Heart right ventricle (tissue), 16 donors: ENCODE data around the gene PACSIN2. TPM values are rescaled to one million over a fixed set of nuclear protein-coding genes. Genes with fewer than 3 reads are reported as not detected.
A peak's percentile ranks its signal among the peaks of the same experiment; 100 is the strongest.
"Not testable (repeated sequence)": the region's sequence is repeated elsewhere in the genome, so short reads cannot be mapped to it uniquely, and the experiment has no call there.

Experiments
- ATAC-seq, 8 donors: fragments of 200-7000 bp; cut with Tn5 transposase; one replicate each; pipeline ENCODE4 v1.9.1; 2020; ENCODE audit warnings: mild to moderate bottlenecking in 8 of 8, moderate library complexity in 8 of 8, moderate number of reproducible peaks in 1 of 8
- DNase-seq, 2 donors: peaks; one replicate each; pipeline ENCODE4 v3.0.0-alpha.2; 2020
- H3K27ac ChIP-seq, 10 donors: fragments of 200-600 bp; sonication (generic) in 2 of 10; one replicate each; pipeline versions ENCODE4 v1.5.0 to v1.8.0; 2020 to 2022; ENCODE audit warnings: mild to moderate bottlenecking in 3 of 10
- H3K27me3 ChIP-seq, 7 donors: fragments of 200-600 bp; one replicate each; pipeline ENCODE4 v1.8.0; 2021 to 2022; ENCODE audit warnings: mild to moderate bottlenecking in 2 of 7
- H3K36me3 ChIP-seq, 9 donors: fragments of 200-600 bp; sonication (generic) in 1 of 9; one replicate each; pipeline versions ENCODE4 v1.5.0 to v1.8.0; 2020 to 2022; ENCODE audit warnings: mild to moderate bottlenecking in 2 of 9
- H3K4me1 ChIP-seq, 9 donors: fragments of 200-600 bp; sonication (generic) in 1 of 9; one replicate each; pipeline versions ENCODE4 v1.5.0 to v1.8.0; 2020 to 2022; ENCODE audit warnings: mild to moderate bottlenecking in 4 of 9
- H3K4me3 ChIP-seq, 10 donors: fragments of 200-600 bp; sonication (generic) in 2 of 10; one replicate each; pipeline versions ENCODE4 v1.5.0 to v1.8.0; 2020 to 2022; ENCODE audit warnings: mild to moderate bottlenecking in 7 of 10, moderate library complexity in 2 of 10
- H3K9me3 ChIP-seq, 11 donors: fragments of 200-600 bp in 10 of 11; sonication (generic) in 2 of 11; one replicate each; pipeline versions ENCODE4 v1.5.0 to v1.8.0; 2013 to 2022; ENCODE audit warnings: mild to moderate bottlenecking in 2 of 11, control low read depth in 1 of 11, moderate library complexity in 1 of 11
- WGBS, 2 donors: extraction: QIAGEN DNeasy Blood & Tissue Kit; methylation state at CpG; one replicate each; pipeline ENCODE4 v1.1.7; 2013; ENCODE audit warnings: inconsistent platforms in 1 of 2; 5-methylcytosine and 5-hydroxymethylcytosine counted together
- intact Hi-C, 10 donors: fragments of 100-400 bp; cut with DNase I; formaldehyde crosslinking; loops; one replicate each; pipeline versions ENCODE4 v1.11.1 to v1.14.2; 2022
- polyA plus RNA-seq, 2 donors: library from polyadenylated mRNA; stranded (reverse); fragments of 200-250 nt; gene quantifications; one replicate each; pipeline ENCODE4 v1.2.3, GENCODE V29; 2013
- total RNA-seq, 10 donors: library from RNA; stranded (reverse); fragmentation: NEBNext Ultra II Directional in 3 of 10; extraction: Animal tissue kit (Norgen Biotek cat#: 25700) in 3 of 10; gene quantifications; one replicate each; pipeline versions ENCODE4 v1.2.1 to v1.2.4, GENCODE V29; 2021 to 2023
- TF ChIP-seq, protein P1 (sequence below), 9 donors: fragments of 200-600 bp; sonication (generic) in 2 of 9; IDR thresholded peaks; one replicate each; pipeline versions ENCODE4 v1.5.0 to v1.8.0; 2021 to 2022; ENCODE audit warnings: antibody characterized with exemption in 9 of 9, mild to moderate bottlenecking in 5 of 9, moderate library complexity in 1 of 9
- donor health status: Arrhythmogenic right ventricular cardiomyopathy.
- donor health status: ischemic (EF 13 %, LVEDD 7.1; RV severe dilation, severe dysfunction).
- donor health status: healthy with polysubstance abuse.
- donor health status: DM: no; HTN: yes; CAD: no.
- donor health status: DM: no; HTN: no; CAD: no.
- donor health status: ischemic (EF 25% LVEDD 6.9; RV normal size, moderate dysfunction).
- donor health status: ischemic (EF 25% LVEDD 5.7; RV mildly dilated, moderate dysfunction).
- donor health status: healthy.
- donor health status: DM: yes; HTN: yes; CAD: no.
- donor health status: Ischemic cardiomyopathy.
- donor health status: ischemic (EF 35%, LVEDD 5.7; RV mildly dilated, moderate dysfunction).
- donor health status: nonischemic (EF 11% LVEDD 7.7; RV severe dilation, severe dysfunction).
- donor health status: DM: yes; HTN: yes; CAD: no.
- donor health status: PGD.
- donor health status: ischemic (EF 29% LVEDD 5.4; RV normal size, mild dysfunction).
- donor health status: nonischemic (EF 23%, LVEDD 6.1; RV moderate dilation, normal function).

PACSIN2 gene
- total and polyA plus RNA-seq, 12 donors: 24.3 to 69.7 (median 57.0) TPM

DNA sequence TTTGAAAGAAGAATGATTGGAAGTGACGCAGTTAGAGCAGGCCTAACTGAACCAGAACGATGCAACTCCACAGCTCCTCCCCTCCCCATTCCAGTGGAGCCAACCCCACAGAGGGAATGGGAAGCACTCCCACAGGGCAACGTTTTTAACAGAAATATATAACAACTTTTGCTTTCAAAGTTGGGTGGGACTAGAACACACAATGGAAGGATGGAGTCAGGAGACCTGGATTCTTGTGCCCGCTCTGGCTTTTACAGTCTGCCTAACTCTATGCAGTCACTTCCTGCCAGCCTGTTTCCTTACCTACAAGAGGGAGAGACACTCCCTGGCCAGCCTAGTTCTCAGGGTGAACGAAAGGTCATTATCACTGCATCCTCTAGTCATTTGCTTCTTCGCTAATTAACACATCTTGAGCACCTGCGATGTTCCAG lies 75.5 kb downstream of the PACSIN2 start:
- peaks cover 0 to 4% (median 0%) of the 10 kb centered on the region in 9 donors for H3K36me3 ChIP-seq
- TF ChIP-seq, protein P1, sequence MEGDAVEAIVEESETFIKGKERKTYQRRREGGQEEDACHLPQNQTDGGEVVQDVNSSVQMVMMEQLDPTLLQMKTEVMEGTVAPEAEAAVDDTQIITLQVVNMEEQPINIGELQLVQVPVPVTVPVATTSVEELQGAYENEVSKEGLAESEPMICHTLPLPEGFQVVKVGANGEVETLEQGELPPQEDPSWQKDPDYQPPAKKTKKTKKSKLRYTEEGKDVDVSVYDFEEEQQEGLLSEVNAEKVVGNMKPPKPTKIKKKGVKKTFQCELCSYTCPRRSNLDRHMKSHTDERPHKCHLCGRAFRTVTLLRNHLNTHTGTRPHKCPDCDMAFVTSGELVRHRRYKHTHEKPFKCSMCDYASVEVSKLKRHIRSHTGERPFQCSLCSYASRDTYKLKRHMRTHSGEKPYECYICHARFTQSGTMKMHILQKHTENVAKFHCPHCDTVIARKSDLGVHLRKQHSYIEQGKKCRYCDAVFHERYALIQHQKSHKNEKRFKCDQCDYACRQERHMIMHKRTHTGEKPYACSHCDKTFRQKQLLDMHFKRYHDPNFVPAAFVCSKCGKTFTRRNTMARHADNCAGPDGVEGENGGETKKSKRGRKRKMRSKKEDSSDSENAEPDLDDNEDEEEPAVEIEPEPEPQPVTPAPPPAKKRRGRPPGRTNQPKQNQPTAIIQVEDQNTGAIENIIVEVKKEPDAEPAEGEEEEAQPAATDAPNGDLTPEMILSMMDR (IDR thresholded peaks at IDR 0.05): no peak
- intact Hi-C loops: no loop called here
- no peak for DNase-seq
- peak overlapping the region; percentile 58 to 85 (median 70) for H3K27ac ChIP-seq
- WGBS, 2 donors: 40% methylated on average over 7 of the region's 7 CpGs
- peak overlapping the region in 1 of 10 donors; percentile 2 for H3K4me3 ChIP-seq
- peak in 7 of 8 donors; percentile 44 to 67 (median 49) for ATAC-seq
- H3K4me1 ChIP-seq: peaks cover 40 to 100% (median 92%) of the 10 kb centered on the region in 9 donors
- no peaks in the 10 kb centered on the region for H3K9me3 ChIP-seq
- no peaks in the 10 kb centered on the region for H3K27me3 ChIP-seq

DNA sequence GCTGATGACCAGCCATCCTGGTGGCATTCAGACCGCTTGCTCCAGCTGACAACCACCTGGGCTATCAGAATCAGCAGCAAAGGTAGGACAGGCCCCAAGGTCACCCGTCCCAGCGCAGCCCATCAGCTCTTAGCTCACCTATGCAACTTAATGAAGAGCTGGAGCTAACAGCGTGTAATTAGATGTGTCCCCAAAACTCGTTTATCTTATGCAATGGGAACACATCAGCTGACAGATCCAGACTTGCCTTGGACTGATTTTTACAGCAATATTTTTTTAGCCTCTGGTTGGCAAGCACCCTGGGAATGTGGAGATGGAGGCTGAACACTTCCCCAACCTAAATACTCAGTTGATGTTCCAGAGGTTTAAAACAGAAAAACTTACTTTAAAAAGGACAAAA lies 76.0 kb downstream of the PACSIN2 start:
- Histone ChIP-seq H3K27ac (peak overlapping the region; percentile 58 to 85 (median 70)), H3K4me3 (peak overlapping the region in 1 of 10 donors; percentile 2), H3K27me3 (no peaks in the 10 kb centered on the region), H3K36me3 (peaks cover 0 to 4% (median 0%) of the 10 kb centered on the region in 9 donors), H3K4me1 (peaks cover 40 to 100% (median 94%) of the 10 kb centered on the region in 9 donors), H3K9me3 (no peaks in the 10 kb centered on the region)
- ATAC-seq (peak in 1 of 8 donors; percentile 3), DNase-seq (no peak)
- WGBS, 2 donors: 67 to 68% methylated on average over 5 of the region's 5 CpGs
- intact Hi-C loops: no loop called here
- TF ChIP-seq, protein P1 (IDR thresholded peaks at IDR 0.05): no peak

DNA sequence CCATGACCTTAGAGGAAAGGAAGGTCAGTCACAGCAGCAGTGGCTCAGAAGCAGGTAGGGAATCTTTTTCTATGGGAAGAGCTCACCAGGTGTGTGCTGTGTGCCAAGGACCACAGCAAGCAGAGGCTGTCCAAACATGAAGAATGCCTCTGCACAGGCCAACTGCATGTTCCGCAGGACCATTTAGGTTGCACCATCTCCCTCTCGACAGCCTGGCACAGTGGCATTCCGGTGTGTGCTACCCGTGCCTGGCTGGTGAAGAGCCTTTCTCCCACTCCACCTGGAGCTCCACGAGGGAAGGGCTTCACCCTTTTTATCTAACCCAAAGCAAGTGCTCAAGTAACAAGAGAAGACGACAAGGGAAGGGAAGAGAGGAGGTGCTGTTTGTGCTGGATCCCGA lies 76.5 kb downstream of the PACSIN2 start:
- intact Hi-C loops: no loop called here
- TF ChIP-seq, protein P1 (IDR thresholded peaks at IDR 0.05): no peak
- peak overlapping the region; percentile 9 to 85 (median 70) for H3K27ac ChIP-seq
- 59 to 64% methylated on average over 7 of the region's 7 CpGs for whole genome bisulfite sequencing, 2 donors
- H3K4me3 ChIP-seq: no peak overlapping the region
- H3K4me1 ChIP-seq: peaks cover 39 to 100% (median 94%) of the 10 kb centered on the region in 9 donors
- peaks cover 0 to 4% (median 0%) of the 10 kb centered on the region in 9 donors for H3K36me3 ChIP-seq
- H3K9me3 ChIP-seq: no peaks in the 10 kb centered on the region
- DNase-seq: no peak
- no peaks in the 10 kb centered on the region for H3K27me3 ChIP-seq
- ATAC-seq: no peak

DNA sequence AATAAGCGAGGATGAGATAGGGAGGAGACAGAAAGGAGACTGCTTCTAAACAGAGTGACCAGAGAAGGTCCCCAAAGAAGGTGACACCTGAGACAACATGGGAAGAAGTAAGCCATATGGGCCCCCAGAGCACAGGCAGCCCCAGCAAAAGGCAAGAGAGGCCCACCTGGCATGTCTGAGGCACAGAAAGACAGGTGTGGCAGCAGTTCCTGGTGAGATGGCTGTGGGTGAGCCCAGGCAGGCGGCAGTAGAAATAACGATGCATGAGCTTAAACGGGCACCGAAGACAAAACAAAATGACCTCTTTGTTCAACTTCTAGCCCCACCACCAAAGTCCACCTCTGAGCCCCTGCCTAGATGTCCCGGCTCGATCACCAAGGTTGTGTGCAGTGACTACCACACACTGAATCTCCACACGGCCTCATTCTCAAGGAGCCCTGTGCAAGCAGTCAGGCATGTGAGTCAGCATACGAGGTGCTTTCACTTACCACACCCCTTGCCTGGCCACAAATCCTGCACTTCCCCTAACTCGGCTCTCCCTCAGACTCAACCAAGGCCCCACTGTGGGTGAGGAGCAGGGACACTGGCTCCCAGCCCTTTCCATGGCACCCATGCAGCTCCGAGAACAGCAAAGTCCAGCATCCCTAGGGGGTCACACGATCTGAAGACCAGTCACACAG lies 77.6 kb downstream of the PACSIN2 start:
- Histone ChIP-seq H3K4me3 (no peak overlapping the region), H3K9me3 (no peaks in the 10 kb centered on the region), H3K27me3 (no peaks in the 10 kb centered on the region), H3K27ac (peak overlapping the region; percentile 20 to 85 (median 70)), H3K36me3 (no peaks in the 10 kb centered on the region), H3K4me1 (peaks cover 49 to 100% (median 94%) of the 10 kb centered on the region in 9 donors)
- intact Hi-C loops: no loop called here
- no peak for DNase-seq
- ATAC-seq: peak in 3 of 8 donors; percentile 15 to 28 (median 15)
- TF ChIP-seq, protein P1 (IDR thresholded peaks at IDR 0.05): no peak
- WGBS, 2 donors: 73 to 78% methylated on average over 12 of the region's 12 CpGs

DNA sequence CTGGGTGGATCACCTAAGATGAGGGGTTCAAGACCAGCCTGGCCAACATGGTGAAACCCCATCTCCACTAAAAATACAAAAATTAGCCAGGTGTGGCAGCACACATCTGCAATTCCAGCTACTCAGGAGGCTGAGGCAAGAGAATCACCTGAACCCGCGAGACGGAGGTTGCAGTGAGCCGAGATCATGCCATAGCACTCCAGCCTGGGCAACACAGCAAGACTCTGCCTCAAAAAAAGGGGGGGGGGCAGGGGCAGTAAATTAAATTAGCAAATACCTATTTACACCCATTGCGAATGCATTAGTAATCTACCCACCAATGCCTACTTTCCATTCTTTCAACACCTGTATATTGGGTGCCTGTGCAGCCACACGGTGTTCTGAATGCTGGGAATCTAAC lies 78.3 kb downstream of the PACSIN2 start:
- 97 to 99% methylated on average over 6 of the region's 6 CpGs for WGBS, 2 donors
- H3K4me3 ChIP-seq, H3K27me3 ChIP-seq, H3K36me3 ChIP-seq, H3K9me3 ChIP-seq, DNase-seq, intact Hi-C loops, ATAC-seq: not testable (repeated sequence)
- H3K27ac ChIP-seq: peak overlapping the region in 6 of 10 donors; percentile 67 to 89 (median 83)
- H3K4me1 ChIP-seq: peaks cover 54 to 100% (median 98%) of the 10 kb centered on the region in 9 donors
